Ramos (cell line): ENCODE results near the gene NEURL2.

Experiments
- in situ Hi-C: fragments of 300-500 bp; cut with MboI; formaldehyde crosslinking; loops from one replicate; pipeline ENCODE4 v1.14.3; 2022; ENCODE audit warnings: low sequenced_read_pairs; ENCODE audit not compliant: unreplicated experiment

NEURL2 gene

GRCh38 chr20:45921337-45922189 is 30.6 kb upstream of the NEURL2 start:
- in situ Hi-C loops: loop anchor here (10.0 kb wide), 1 partner anchor 57 kb away; no protein-coding TSS in a partner anchor

DNA sequence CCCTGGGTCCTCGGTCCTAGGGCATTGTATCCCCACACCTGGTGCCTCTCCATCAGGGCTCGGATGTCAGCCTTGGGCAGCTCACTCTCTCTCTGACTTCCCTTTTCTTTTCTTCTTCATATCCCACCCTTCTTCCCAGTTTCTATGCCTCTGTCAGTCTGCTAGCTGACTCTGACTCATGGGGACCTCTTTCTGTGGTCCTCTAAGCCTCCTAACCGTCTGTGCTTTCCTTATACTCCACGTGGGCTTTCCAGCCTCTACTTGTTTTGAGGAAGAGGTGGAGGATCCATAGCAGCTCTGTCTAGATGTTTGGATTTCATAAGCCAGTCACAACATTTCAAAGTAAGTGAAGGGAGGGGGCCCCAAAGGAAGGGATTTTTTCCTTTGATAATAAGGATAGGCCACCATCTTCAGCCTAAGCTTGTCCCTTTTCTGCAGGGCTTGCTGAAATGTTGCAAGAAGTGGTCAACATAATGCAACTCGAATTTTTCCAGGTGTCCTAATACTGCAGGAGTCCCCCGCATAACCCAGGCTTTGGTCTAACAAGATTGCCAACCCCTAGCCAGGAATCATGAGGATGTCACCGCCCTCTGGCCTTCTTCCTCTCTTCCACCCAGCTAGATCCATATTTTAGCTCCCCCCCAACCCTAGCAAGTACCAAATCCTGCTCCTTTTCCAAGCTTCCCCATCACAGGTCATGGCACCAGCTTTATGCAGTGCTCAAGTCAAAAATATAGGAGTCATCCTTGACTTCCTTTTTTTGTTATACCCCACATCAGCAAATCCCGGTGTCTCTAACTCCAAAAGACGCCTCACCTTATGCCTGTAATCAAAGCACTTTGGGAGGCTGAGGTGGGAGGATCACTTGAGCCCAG is 29.7 kb upstream of the NEURL2 start:
- in situ Hi-C loops: loop anchor here (10.0 kb wide), 1 partner anchor 56 kb away; no protein-coding TSS in a partner anchor

DNA sequence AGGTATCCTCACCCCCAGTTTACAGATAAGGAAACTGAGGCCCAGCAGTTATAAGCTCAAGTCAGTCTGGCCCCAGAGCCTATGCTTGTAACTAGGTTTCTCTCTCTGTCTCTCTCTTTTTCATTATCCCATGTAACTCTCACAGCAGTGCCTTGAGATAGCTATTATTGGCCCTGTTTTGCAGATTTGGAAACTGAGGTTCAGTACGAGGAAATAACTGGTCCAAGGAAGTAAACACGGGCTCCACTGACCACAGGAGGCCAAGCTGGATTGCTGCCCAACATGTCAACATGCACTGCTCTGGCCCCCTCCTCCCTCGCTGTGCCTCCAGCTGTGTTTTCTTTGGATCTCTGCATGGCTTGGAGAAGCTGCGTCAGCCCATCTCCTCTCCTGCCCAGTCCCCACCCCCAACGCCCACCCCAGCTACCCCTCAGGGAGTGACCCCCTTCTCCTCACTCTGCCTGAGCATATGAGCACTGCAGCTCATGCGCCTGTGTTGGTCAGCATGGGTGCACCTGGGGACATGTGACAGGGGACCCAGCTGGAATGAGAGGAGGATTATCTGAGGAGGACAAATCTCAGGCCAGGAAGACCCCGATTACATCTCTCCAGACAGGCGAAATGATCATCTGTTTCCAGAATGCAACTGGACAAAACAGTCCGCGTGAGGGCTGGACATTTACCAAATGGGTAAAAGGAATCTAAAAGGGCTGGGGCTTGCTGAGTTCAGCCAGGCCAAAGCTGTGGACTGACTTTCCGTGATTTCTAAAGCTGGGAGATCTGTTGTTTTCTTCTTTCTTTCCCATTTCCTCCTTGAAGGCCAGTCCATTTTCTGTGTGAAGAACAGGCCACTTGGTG is 28.8 kb upstream of the NEURL2 start:
- in situ Hi-C loops: loop anchor here (10.0 kb wide), 1 partner anchor 55 kb away; no protein-coding TSS in a partner anchor

DNA sequence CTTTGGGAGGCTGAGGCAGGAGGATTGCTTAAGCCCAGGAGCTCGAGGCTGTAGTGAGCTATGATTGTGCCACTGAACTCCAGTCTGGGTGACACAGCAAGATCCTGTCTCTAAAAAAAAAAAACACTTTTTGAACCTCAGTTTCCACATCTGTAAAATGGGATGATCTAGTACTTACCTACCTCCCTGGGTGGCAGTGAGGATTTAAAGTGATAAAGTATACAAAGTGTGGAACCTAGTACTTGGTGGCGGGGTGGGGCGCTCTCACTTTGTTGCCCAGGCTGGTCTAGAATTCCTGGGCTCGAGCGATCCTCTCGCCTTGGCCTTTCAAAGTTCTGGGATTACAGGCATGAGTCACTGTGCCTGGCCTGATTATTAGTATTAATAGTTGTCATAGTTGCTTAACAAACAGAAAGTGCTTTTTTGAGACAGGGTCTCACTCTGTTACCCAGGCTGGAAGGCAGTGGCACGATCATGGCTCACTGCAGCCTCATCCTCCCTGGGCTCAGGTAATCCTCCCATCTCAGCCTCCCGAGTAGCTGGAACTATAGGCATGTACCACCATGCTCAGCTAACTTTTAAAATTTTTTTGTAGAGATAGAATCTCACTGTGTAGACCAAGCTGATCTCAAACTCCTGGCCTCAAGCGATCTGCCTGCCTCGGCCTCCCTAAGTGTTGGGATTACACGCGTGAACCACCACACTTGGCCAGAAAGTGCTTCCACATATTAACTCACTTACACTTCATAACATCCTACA is 27.9 kb upstream of the NEURL2 start:
- in situ Hi-C loops: no loop called here

- in situ Hi-C loops: no loop called here
These were observed 27.3 kb upstream of the NEURL2 start for GRCh38 chr20:45918182-45918737.

- in situ Hi-C loops: no loop called here
These were observed 26.8 kb upstream of the NEURL2 start for GRCh38 chr20:45917790-45918141.

DNA sequence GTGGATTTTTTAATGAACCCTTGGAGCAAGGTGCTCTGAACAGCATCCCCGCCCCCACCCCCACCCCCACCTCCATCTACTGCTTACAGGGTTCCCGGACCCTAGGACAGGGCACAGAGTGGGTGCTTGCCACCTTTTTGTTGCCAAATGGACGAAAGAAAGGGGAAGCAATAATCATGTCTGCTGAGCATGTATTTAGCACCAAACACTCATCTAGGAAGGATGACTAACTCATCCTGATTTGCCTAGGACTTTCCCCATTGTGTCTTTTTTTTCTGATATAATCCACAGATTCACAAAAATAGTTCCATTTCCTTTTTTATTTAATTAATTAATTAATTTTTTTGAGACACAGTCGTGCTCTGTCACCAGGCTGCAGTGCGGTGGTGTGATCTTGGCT is 22.1 kb upstream of the NEURL2 start:
- in situ Hi-C loops: no loop called here

DNA sequence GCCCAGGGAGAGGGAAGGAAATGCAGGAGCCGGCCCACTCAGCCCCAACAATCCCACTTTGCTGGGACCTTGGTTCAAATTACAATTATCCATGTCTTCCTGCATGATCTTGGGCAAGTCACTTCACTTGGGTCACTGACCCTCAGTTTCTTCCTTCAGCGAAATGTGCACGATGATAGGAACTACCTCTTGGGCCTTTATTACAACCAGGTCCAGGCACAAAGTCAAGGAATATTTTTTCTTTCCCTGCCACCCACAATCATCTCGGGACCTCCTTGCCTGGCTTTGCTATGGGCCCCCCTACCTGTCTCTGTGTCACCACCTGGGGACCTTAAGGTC is 21.3 kb upstream of the NEURL2 start:
- in situ Hi-C loops: no loop called here

DNA sequence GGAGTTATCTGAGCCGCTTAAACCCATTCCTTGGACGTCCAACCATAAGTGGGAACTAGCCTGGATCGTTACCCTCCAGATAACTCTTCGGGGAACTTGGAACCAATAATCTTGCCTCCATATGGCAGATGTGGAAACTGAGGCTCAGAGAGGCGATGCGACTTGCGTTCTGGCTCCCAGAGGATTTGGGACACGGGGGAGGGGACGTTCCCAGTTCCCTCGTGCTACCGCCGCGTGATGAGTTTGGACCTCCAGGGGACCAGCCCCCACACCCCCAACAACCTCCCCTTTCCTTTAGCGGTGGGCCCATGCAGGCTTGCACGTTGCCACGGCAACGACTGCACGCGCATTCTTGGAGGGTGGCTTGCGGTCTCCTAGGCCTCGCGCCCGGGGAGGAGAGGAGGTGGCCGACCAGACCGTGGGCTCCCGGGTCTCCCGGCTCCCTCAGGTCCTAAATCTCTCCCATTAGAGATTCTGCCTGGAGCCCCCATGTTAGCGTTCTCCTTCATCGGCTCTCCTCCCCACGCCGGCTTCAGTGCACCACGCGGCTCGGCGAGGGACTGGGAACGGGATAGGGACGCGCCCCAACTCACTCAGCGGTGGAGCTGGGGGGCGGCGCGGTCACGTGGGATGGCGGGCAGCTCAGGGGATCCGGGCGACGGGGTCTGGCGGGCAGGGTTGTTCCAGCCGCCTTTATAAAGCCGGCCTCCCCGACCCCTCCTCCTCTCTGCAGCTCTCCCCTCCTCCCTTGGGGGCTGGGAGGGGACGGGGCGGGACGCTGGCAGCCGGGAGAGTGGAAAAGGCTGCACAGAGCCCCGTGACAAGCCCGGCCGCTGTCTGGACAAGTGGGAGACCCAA is 20.7 kb upstream of the NEURL2 start, which contains the start of gene PLTP:
PLTP (minus strand) TSS at position 670 of the 858 bp plus-strand sequence. CDS start 703 bp downstream, outside the sequence.
- in situ Hi-C loops: no loop called here

DNA sequence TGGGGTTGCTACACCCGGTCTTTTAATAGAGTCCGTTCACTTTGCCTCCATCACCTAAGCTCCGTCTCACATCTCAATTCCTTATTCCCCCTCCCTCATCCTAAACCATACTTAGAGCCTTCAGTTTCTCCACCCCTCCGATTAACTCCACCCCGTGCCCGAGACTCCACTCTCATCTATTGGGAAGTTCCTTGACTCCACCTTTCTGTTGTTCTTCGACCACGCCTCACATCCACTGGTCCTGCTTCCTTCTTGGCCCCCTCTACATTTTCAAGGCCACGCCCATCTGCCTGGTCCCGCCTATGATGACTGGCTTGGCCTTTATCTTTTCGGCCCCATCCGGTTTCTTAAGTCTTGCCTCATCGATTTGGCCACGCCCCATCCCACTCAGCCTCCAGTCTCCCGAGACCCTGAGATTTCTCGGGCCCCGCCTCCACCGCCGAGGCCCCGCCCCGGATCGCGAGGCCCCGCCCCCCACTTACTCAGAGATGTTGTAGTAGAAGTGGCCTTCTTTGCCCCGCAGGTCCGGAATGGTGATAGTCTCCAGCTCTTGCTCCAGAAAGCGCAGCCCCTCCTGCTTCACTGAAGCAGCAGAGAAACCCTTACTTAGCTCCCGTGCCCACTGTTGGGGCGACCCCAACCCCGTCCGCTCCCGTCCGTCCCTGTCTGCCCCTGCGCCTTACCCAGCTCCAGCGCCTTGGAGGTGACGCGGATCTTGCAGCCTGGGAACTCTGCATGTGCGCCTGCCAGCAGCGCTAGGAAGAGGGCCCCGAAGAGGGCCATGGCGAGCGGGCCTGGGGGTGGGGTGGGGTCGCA is 19.9 kb upstream of the NEURL2 start:
- in situ Hi-C loops: no loop called here

GRCh38 chr20:45909817-45910669 is 19.0 kb upstream of the NEURL2 start:
- in situ Hi-C loops: no loop called here

GRCh38 chr20:45909336-45909808 is 18.4 kb upstream of the NEURL2 start:
- in situ Hi-C loops: no loop called here

GRCh38 chr20:45908084-45908483 is 17.1 kb upstream of the NEURL2 start:
- in situ Hi-C loops: no loop called here

DNA sequence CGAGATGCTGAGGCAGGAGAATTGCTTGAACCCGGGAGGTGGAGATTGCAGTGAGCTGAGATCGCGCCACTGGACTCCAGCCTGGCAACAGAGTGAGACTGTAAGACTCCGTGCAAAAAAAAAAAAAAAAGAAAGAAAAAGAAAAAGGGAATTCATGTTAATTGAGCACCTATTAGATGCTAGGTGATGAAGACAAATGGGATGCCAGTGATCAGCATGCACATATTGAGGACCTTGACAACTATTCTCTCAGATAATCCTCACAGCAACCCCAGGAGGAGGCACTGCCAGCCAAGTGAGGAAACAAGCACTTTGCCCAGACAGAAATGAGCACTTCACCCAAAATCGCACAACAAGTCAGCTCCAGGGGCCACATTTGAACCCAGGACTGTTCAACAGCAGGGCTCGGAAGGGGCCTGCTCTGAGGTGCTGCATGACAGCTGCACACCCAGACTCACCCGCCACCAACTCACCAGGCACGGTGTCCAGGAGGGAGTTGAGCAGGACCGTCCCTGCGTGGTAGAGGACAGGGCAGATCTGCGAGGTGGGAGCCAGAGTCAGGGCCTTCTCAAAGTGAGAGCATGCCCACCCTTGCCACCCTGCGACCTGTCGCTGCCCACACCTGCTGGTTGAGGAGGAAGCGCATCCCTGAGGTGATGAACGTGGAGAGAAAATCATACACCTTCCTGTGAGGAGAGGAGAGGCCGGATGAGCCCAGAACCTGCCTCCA is 16.4 kb upstream of the NEURL2 start:
- in situ Hi-C loops: no loop called here

DNA sequence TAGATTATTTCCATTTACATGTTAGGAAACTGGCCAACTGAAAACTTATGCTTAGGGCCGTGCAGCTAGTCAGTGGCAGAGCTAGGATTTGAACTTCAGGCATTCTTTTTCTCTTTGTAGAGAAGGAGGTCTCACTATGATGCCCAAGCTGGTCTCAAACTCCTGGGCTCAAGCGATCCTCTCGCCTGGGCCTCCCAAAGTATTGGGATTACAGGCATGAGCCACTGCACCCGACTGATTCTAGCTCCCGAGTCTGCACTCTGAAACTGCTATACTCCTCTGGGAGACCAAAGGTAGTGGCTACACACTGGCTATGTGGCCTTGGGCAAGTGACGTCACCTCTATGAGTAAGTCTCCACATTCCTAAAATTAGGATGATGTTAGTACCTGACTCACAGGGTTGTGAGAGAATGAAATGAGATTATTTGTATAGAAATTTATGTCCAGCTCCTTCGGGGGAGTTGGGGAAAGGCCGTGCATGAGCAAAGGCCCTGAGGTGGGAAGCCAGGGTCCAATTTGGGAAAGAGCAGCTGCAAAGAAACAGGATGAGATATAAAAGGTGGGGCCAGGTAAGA is 14.6 kb upstream of the NEURL2 start:
- in situ Hi-C loops: no loop called here
